VCaP (cell line): Measurements from ENCODE around the gene DNM1L.
"Not testable (repeated sequence)": the region's sequence is repeated elsewhere in the genome, so short reads cannot be mapped to it uniquely, and the experiment has no call there.

Experiments used
- H3K27ac ChIP-seq: fragments of 450-650 bp; 2 replicates; pipeline ENCODE4 v1.5.1; 2017
- CTCF ChIP-seq: fragments of 450-650 bp; conservative IDR thresholded peaks from 2 replicates; pipeline ENCODE4 v1.5.1; 2017; ENCODE audit warnings: mild to moderate bottlenecking, moderate library complexity

The DNM1L gene

GRCh38 chr12:32697445-32697844 lies 18.3 kb downstream of the DNM1L start:
- no peak for TF ChIP-seq CTCF
- H3K27ac ChIP-seq = no peak overlapping the region

- TF ChIP-seq CTCF = no peak
- H3K27ac ChIP-seq = no peak overlapping the region
Measured at GRCh38 chr12:32698285-32698684, 19.2 kb downstream of the DNM1L start.

GRCh38 chr12:32699437-32699836 lies 20.3 kb downstream of the DNM1L start:
- not testable (repeated sequence) for H3K27ac ChIP-seq

GRCh38 chr12:32702473-32702872 lies 23.4 kb downstream of the DNM1L start:
- TF ChIP-seq CTCF = no peak
- H3K27ac ChIP-seq = no peak overlapping the region

GRCh38 chr12:32702946-32703345 lies 23.8 kb downstream of the DNM1L start:
- no peak for TF ChIP-seq CTCF
- no peak overlapping the region for H3K27ac ChIP-seq

- TF ChIP-seq CTCF = no peak
- no peak overlapping the region for H3K27ac ChIP-seq
Measured at GRCh38 chr12:32705783-32706182, 26.7 kb downstream of the DNM1L start.

GRCh38 chr12:32706335-32707024 lies 27.4 kb downstream of the DNM1L start:
- H3K27ac ChIP-seq = no peak overlapping the region
- TF ChIP-seq CTCF = no peak

GRCh38 chr12:32708926-32709325 lies 29.8 kb downstream of the DNM1L start:
- TF ChIP-seq CTCF = no peak
- H3K27ac ChIP-seq = no peak overlapping the region
